ENCODE measurements around the gene CYP2C8.

GRCh38 chr10:94991243-94991888 lies 77.9 kb downstream of the CYP2C8 start:
- TF ChIP-seq CTCF (IDR thresholded peaks at IDR 0.05 in 4 of 5, conservative IDR thresholded peaks at IDR 0.05 in 1 of 5) (no peak), POLR2A (IDR thresholded peaks at IDR 0.05) (no peak)

Measured in gastrocnemius medialis (tissue), 4 donors.